H9 (cell line): ENCODE measurements around the gene GLUL. TPM values are rescaled to one million over a fixed set of nuclear protein-coding genes. Genes with fewer than 3 reads are reported as not detected.

Source experiments
- DNase-seq: peaks from one replicate; pipeline ENCODE4 v3.0.0-alpha.2; 2017
- H2AFZ ChIP-seq: one replicate; pipeline ENCODE4 v1.6.1; 2013; ENCODE audit warnings: mild to moderate bottlenecking, low read length, control low read depth, moderate library complexity
- H2AK5ac ChIP-seq: 2 replicates; pipeline ENCODE4 v1.6.1; 2013; ENCODE audit warnings: low read length, control low read depth, mixed read lengths; ENCODE audit not compliant: insufficient read length
- H2BK120ac ChIP-seq: one replicate; pipeline ENCODE4 v1.6.1; 2013; ENCODE audit warnings: low read depth, mild to moderate bottlenecking, low read length, control low read depth, inconsistent platforms; ENCODE audit not compliant: poor library complexity, severe bottlenecking
- H2BK12ac ChIP-seq: 2 replicates; pipeline ENCODE4 v1.6.1; 2013; ENCODE audit warnings: low read length, control low read depth, mixed read lengths, low read depth; ENCODE audit not compliant: insufficient read length
- H2BK15ac ChIP-seq: 2 replicates; pipeline ENCODE4 v1.6.1; 2013; ENCODE audit warnings: low read depth, low read length, control low read depth
- H2BK20ac ChIP-seq: one replicate; pipeline ENCODE4 v1.6.1; 2013; ENCODE audit warnings: low read depth, mild to moderate bottlenecking, low read length, control low read depth, inconsistent platforms; ENCODE audit not compliant: poor library complexity, severe bottlenecking
- H2BK5ac ChIP-seq: 2 replicates; pipeline ENCODE4 v1.6.1; 2013; ENCODE audit warnings: low read length, control low read depth, mixed read lengths; ENCODE audit not compliant: insufficient read length
- H3K14ac ChIP-seq: 2 replicates; pipeline ENCODE4 v1.6.1; 2013; ENCODE audit warnings: low read length, control low read depth; ENCODE audit not compliant: insufficient read depth
- H3K18ac ChIP-seq: 2 replicates; pipeline ENCODE4 v1.6.1; 2013; ENCODE audit warnings: low read depth, mild to moderate bottlenecking, mixed read lengths, low read length, control low read depth; ENCODE audit not compliant: insufficient read length
- H3K23ac ChIP-seq: 2 replicates; pipeline ENCODE4 v1.6.1; 2013; ENCODE audit warnings: low read length, control low read depth, mixed read lengths, low read depth; ENCODE audit not compliant: insufficient read length
- H3K23me2 ChIP-seq: 2 replicates; pipeline ENCODE4 v1.6.1; 2013; ENCODE audit warnings: low read depth, mild to moderate bottlenecking, mixed read lengths, low read length, control low read depth; ENCODE audit not compliant: insufficient read length, poor library complexity, severe bottlenecking
- H3K27ac ChIP-seq: 2 replicates; pipeline ENCODE4 v1.5.1; 2013; ENCODE audit warnings: low read length, control low read depth, mixed read lengths, low read depth; ENCODE audit not compliant: insufficient read length
- H3K27me3 ChIP-seq: 2 replicates; pipeline ENCODE4 v1.6.1; 2013; ENCODE audit warnings: low read length, control low read depth, inconsistent platforms; ENCODE audit not compliant: insufficient read depth
- H3K4ac ChIP-seq: 2 replicates; pipeline ENCODE4 v1.6.1; 2013; ENCODE audit warnings: low read depth, mild to moderate bottlenecking, control low read depth, inconsistent platforms, low read length, moderate library complexity
- H3K4me1 ChIP-seq: 2 replicates; pipeline ENCODE4 v1.6.1; 2013; ENCODE audit warnings: low read length, control low read depth, inconsistent platforms; ENCODE audit not compliant: insufficient read depth
- H3K4me2 ChIP-seq: 2 replicates; pipeline ENCODE4 v1.6.1; 2013; ENCODE audit warnings: low read length, control low read depth, mixed read lengths; ENCODE audit not compliant: insufficient read length, insufficient read depth
- H3K56ac ChIP-seq: 2 replicates; pipeline ENCODE4 v1.6.1; 2013; ENCODE audit warnings: low read depth, mild to moderate bottlenecking, mixed read lengths, low read length, control low read depth; ENCODE audit not compliant: insufficient read length
- H3K79me1 ChIP-seq: 2 replicates; pipeline ENCODE4 v1.6.1; 2013; ENCODE audit warnings: low read depth, mild to moderate bottlenecking, moderate library complexity, low read length, control low read depth, inconsistent platforms; ENCODE audit not compliant: insufficient read depth, poor library complexity, severe bottlenecking
- H3K79me2 ChIP-seq: 2 replicates; pipeline ENCODE4 v1.6.1; 2013; ENCODE audit warnings: low read length, control low read depth, inconsistent platforms; ENCODE audit not compliant: insufficient read depth
- H3K9ac ChIP-seq: 2 replicates; pipeline ENCODE4 v1.6.1; 2013; ENCODE audit warnings: low read length, control low read depth, mixed read lengths; ENCODE audit not compliant: insufficient read length; ENCODE audit errors: extremely low read depth
- H3K9me3 ChIP-seq: one replicate; pipeline ENCODE4 v1.6.1; 2013; ENCODE audit warnings: low read depth, low read length, inconsistent platforms; ENCODE audit not compliant: control insufficient read depth
- H3T11ph ChIP-seq: one replicate; pipeline ENCODE4 v1.6.1; 2013; ENCODE audit warnings: mild to moderate bottlenecking, low read length, control low read depth, inconsistent platforms
- H4K20me1 ChIP-seq: one replicate; pipeline ENCODE4 v1.6.1; 2013; ENCODE audit not compliant: control insufficient read depth, insufficient read length, insufficient read depth
- H4K5ac ChIP-seq: 2 replicates; pipeline ENCODE4 v1.6.1; 2013; ENCODE audit warnings: low read depth, mild to moderate bottlenecking, mixed read lengths, low read length, control low read depth; ENCODE audit not compliant: insufficient read length
- H4K8ac ChIP-seq: replicated peaks from 2 replicates; pipeline ENCODE4 v1.6.1; 2013; ENCODE audit warnings: low read length, control low read depth, mixed read lengths, low read depth; ENCODE audit not compliant: insufficient read length
- H4K91ac ChIP-seq: 2 replicates; pipeline ENCODE4 v1.6.1; 2013; ENCODE audit warnings: low read depth, mild to moderate bottlenecking, moderate library complexity, mixed read lengths, low read length, control low read depth; ENCODE audit not compliant: insufficient read length
- H3K27ac Mint-ChIP-seq, 3 experiments: 2 replicates in 2 of 3; 3 replicates in 1 of 3; pipeline ENCODE4 v1.8.0; 2020 to 2021; ENCODE audit warnings: mixed read lengths in 3 of 3, mild to moderate bottlenecking in 1 of 3, moderate library complexity in 1 of 3
- H3K27me3 Mint-ChIP-seq: 2 replicates; pipeline ENCODE4 v1.8.0; 2021; ENCODE audit warnings: low read depth, mild to moderate bottlenecking, moderate library complexity, mixed read lengths
- H3K36me3 Mint-ChIP-seq, 3 experiments: 2 replicates in 2 of 3; 3 replicates in 1 of 3; pipeline ENCODE4 v1.8.0; 2020 to 2021; ENCODE audit warnings: low read depth in 3 of 3, mixed read lengths in 3 of 3; ENCODE audit not compliant: insufficient read depth in 1 of 3
- H3K4me1 Mint-ChIP-seq, 2 experiments: 2 replicates each; pipeline ENCODE4 v1.8.0; 2020; ENCODE audit warnings: mixed read lengths in 2 of 2
- H3K4me3 Mint-ChIP-seq, 2 experiments: 2 replicates in 1 of 2; 3 replicates in 1 of 2; pipeline ENCODE4 v1.8.0; 2020 to 2021; ENCODE audit warnings: mild to moderate bottlenecking in 2 of 2, mixed read lengths in 2 of 2, moderate library complexity in 1 of 2
- H3K9me3 Mint-ChIP-seq, 2 experiments: 2 replicates in 1 of 2; 3 replicates in 1 of 2; pipeline ENCODE4 v1.8.0; 2020; ENCODE audit warnings: mild to moderate bottlenecking in 2 of 2, mixed read lengths in 2 of 2, moderate library complexity in 1 of 2
- CTCF ChIP-seq: fragments of 200-600 bp; sonication (generic); conservative IDR thresholded peaks from 3 replicates; pipeline ENCODE4 v1.8.0; 2021; ENCODE audit warnings: antibody characterized with exemption, mild to moderate bottlenecking
- WGBS: extraction: QIAGEN DNeasy Blood & Tissue Kit; methylation state at CpG from one replicate; pipeline ENCODE4 v1.1.7; 2013; ENCODE audit warnings: missing lambda C conversion rate, low lambda C conversion rate, mixed read lengths; ENCODE audit not compliant: insufficient read length; ENCODE audit errors: extremely low coverage; 5-methylcytosine and 5-hydroxymethylcytosine counted together
- total RNA-seq: library from RNA; stranded (reverse); gene quantifications from 2 replicates; pipeline ENCODE4 v1.2.1, GENCODE V29; 2021

Gene GLUL
- total RNA-seq, 1 experiment from 2014 or later = 332 TPM

GRCh38 chr1:182431278-182431677, 39.7 kb upstream of the GLUL start:
- H3K9me3 ChIP-seq = no peaks in the 10 kb centered on the region
- H3K27me3 ChIP-seq = no peaks in the 10 kb centered on the region
- Mint-ChIP-seq H3K4me3 (no peak overlapping the region), H3K9me3 (no peaks in the 10 kb centered on the region), H3K36me3 (no peaks in the 10 kb centered on the region), H3K27ac (0 out of 7 replicates have a peak overlapping the region, but pooled peaks of 1 of the 3 experiments have one; percentile 0), H3K27me3 (no peaks in the 10 kb centered on the region), H3K4me1 (peaks cover 5 to 8% of the 10 kb centered on the region in 2 experiments)
- no peak overlapping the region for H2AK5ac ChIP-seq
- H4K8ac ChIP-seq = no peak overlapping the region
- H3T11ph ChIP-seq = no peak overlapping the region
- no peak overlapping the region for H3K9ac ChIP-seq
- H3K4me2 ChIP-seq = no peak overlapping the region
- no peak overlapping the region for H4K91ac ChIP-seq
- no peaks in the 10 kb centered on the region for H3K79me2 ChIP-seq
- H2BK12ac ChIP-seq = no peak overlapping the region
- no peak overlapping the region for H4K5ac ChIP-seq
- H2BK120ac ChIP-seq = no peak overlapping the region
- no peak overlapping the region for H3K14ac ChIP-seq
- no peak overlapping the region for H3K27ac ChIP-seq
- H3K18ac ChIP-seq = no peak overlapping the region
- DNase-seq = no peak
- H2BK15ac ChIP-seq = no peak overlapping the region
- no peaks in the 10 kb centered on the region for H3K79me1 ChIP-seq
- no peak overlapping the region for H3K23ac ChIP-seq
- no CpG with 5 or more reads among the region's 7 CpGs for WGBS
- H2AFZ ChIP-seq = no peak overlapping the region
- no peak overlapping the region for H2BK5ac ChIP-seq
- no peak for TF ChIP-seq CTCF
- no peak overlapping the region for H2BK20ac ChIP-seq
- no peaks in the 10 kb centered on the region for H3K23me2 ChIP-seq
- no peaks in the 10 kb centered on the region; the same call in 1 of the 2 replicates for H3K4me1 ChIP-seq
- H4K20me1 ChIP-seq = no peaks in the 10 kb centered on the region
- no peak overlapping the region for H3K4ac ChIP-seq
- no peak overlapping the region for H3K56ac ChIP-seq
